Peyer's patch (tissue), 4 donors: Measurements from ENCODE around the gene ARHGAP15.

Source experiments
- POLR2A ChIP-seq, 2 donors: fragments of 450-650 bp; IDR thresholded peaks; one replicate each; pipeline ENCODE4 v1.5.1; 2017; ENCODE audit warnings: antibody characterized with exemption in 2 of 2, mild to moderate bottlenecking in 2 of 2, moderate library complexity in 2 of 2
- TF ChIP-seq, protein P1 (sequence below), 6 experiments: fragments of 450-650 bp in 4 of 6; fragments of 200-600 bp in 2 of 6; sonication (generic) in 1 of 6; IDR thresholded peaks; one replicate each; pipeline ENCODE4 v1.5.1; 2017 to 2019; ENCODE audit warnings: antibody characterized with exemption in 6 of 6, mild to moderate bottlenecking in 3 of 6, moderate library complexity in 1 of 6

DNA sequence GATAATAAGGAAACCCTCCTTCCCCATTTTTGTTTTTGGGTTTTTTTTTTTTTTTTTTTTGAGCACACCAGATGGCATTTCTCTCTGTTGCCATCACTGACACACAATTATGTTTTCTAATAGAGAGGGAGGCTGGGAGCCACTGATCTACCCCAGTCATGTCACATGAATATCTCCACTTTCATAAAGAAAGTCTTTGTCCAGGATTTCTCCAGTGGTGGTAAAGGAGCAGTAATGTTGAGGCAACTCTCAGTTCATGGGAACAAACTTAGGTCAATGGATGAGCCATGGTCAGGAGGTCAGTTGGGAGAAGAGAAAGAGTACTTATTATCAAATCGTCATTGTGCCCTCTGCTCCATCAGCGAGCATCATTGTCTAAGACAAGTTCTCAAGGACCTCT lies 603.7 kb downstream of the ARHGAP15 start:
- TF ChIP-seq, protein P1, sequence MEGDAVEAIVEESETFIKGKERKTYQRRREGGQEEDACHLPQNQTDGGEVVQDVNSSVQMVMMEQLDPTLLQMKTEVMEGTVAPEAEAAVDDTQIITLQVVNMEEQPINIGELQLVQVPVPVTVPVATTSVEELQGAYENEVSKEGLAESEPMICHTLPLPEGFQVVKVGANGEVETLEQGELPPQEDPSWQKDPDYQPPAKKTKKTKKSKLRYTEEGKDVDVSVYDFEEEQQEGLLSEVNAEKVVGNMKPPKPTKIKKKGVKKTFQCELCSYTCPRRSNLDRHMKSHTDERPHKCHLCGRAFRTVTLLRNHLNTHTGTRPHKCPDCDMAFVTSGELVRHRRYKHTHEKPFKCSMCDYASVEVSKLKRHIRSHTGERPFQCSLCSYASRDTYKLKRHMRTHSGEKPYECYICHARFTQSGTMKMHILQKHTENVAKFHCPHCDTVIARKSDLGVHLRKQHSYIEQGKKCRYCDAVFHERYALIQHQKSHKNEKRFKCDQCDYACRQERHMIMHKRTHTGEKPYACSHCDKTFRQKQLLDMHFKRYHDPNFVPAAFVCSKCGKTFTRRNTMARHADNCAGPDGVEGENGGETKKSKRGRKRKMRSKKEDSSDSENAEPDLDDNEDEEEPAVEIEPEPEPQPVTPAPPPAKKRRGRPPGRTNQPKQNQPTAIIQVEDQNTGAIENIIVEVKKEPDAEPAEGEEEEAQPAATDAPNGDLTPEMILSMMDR (IDR thresholded peaks at IDR 0.05): no peak
- TF ChIP-seq POLR2A (IDR thresholded peaks at IDR 0.05): no peak
